ENCODE data around the gene PPP1R7. TPM values are rescaled to one million over a fixed set of nuclear protein-coding genes. Genes with fewer than 3 reads are reported as not detected.

The PPP1R7 gene
- total RNA-seq, 1 experiment from 2014 or later, result 45.4 TPM

GRCh38 chr2:241224018-241224850 lies 74.0 kb downstream of the PPP1R7 start:
- intact Hi-C loops (cut with micrococcal nuclease), result no loop called here
- no peaks in the 10 kb centered on the region for H4K20me1 ChIP-seq (ENCODE audit: insufficient read depth)

More at GRCh38 chr2:241224018-241224850, 74.0 kb downstream of the PPP1R7 start:
- Histone ChIP-seq H3K4me1 (ENCODE audit: control insufficient read depth in 1 of 2, insufficient read depth in 2 of 2, low read length in 2 of 2) (peaks cover 7 to 11% of the 10 kb centered on the region in 2 experiments; a peak in 3 of 4 replicates), H3K4me3 (replicated peaks in 1 of 2; ENCODE audit: low read depth in 1 of 2, low read length in 2 of 2) (no peak overlapping the region), H3K9me3 (ENCODE audit: control insufficient read depth in 1 of 2, insufficient read depth in 1 of 2, low read depth in 1 of 2, low read length in 2 of 2) (no peaks in the 10 kb centered on the region), H3K9ac (ENCODE audit: low read length) (no peak overlapping the region), H3K4me2 (ENCODE audit: low read length) (peak overlapping the region; percentile 40), H3K27me3 (ENCODE audit: insufficient read depth, low read length) (no peaks in the 10 kb centered on the region), H2AFZ (ENCODE audit: low read depth, low read length, poor library complexity, severe bottlenecking) (no peak overlapping the region), H3K79me2 (ENCODE audit: insufficient read depth, low read length) (no peaks in the 10 kb centered on the region), H3K27ac (ENCODE audit: low read depth, low read length) (peak overlapping the region; percentile 26; the same call in 1 of the 2 replicates), H3K36me3 (ENCODE audit: control insufficient read depth in 1 of 2, insufficient read depth in 2 of 2, low read length in 2 of 2) (peaks cover 17 to 18% of the 10 kb centered on the region in 2 experiments; a peak in 3 of 4 replicates), H3K9me2 (ENCODE audit: insufficient read depth) (no peaks in the 10 kb centered on the region)
- CTCF ChIA-PET, result no interaction called here
- POLR2A ChIA-PET, result no interaction called here
- BruUV-seq (replicated peaks), result no TSS peak
- ATAC-seq (peak; percentile 43), DNase-seq (ENCODE audit: low read depth, low spot score) (no peak)
- TF ChIP-seq ZFX (IDR thresholded peaks at IDR 0.05), result no peak
- no peak for TF ChIP-seq CBX3 (IDR thresholded peaks at IDR 0.05; ENCODE audit: low read depth)
- TF ChIP-seq ATF3 (IDR thresholded peaks at IDR 0.05), result no peak
- TF ChIP-seq CEBPB (IDR thresholded peaks at IDR 0.05; ENCODE audit: low read depth), result no peak
- no peak for TF ChIP-seq ZNF274 (IDR thresholded peaks at IDR 0.05; ENCODE audit: low read depth, low read length)
- TF ChIP-seq YY1 (IDR thresholded peaks at IDR 0.05; ENCODE audit: extremely low read depth, insufficient replicate concordance, low read depth, low read length), result no peak
- no peak for TF ChIP-seq SRF (IDR thresholded peaks at IDR 0.05; ENCODE audit: low read depth)
- TF ChIP-seq ELF1 (IDR thresholded peaks at IDR 0.05; ENCODE audit: borderline replicate concordance, low read depth), result no peak
- TF ChIP-seq FOSL1 (IDR thresholded peaks at IDR 0.05; ENCODE audit: low read depth), result no peak
- no peak for TF ChIP-seq CTCF (IDR thresholded peaks at IDR 0.05 in 2 of 3, conservative IDR thresholded peaks at IDR 0.05 in 1 of 3; ENCODE audit: borderline replicate concordance in 1 of 3, insufficient read depth in 1 of 3, low read depth in 2 of 3, low read length in 2 of 3)
- RAD21 ChIA-PET (ENCODE audit: low non-redundant PET in 1 of 2, low total read pairs in 2 of 2, uncharacterized antibody in 2 of 2, unreplicated experiment in 2 of 2), result interaction anchor here in 1 of 2 experiments (0.6 kb wide), 1 partner anchor 352 kb away, joined by 6 read pairs; no protein-coding TSS in a partner anchor

Measured in HCT116 (cell line).